Limb (tissue), 2 donors: ENCODE results near the gene CCIN.
"Not testable (repeated sequence)": the region's sequence is repeated elsewhere in the genome, so short reads cannot be mapped to it uniquely, and the experiment has no call there.

Experiments used
- DNase-seq, 2 donors: peaks; one replicate each; pipeline ENCODE4 v3.0.0-alpha.2; 2016; ENCODE audit errors: extremely low spot score in 2 of 2

CCIN gene

GRCh38 chr9:36158122-36158521 is 11.1 kb upstream of the CCIN start:
- DNase-seq, result no peak

- DNase-seq, result no peak
Measured at GRCh38 chr9:36158917-36159316, 10.3 kb upstream of the CCIN start.

GRCh38 chr9:36159509-36159908 is 9.7 kb upstream of the CCIN start:
- not testable (repeated sequence) for DNase-seq

- not testable (repeated sequence) for DNase-seq
Measured at GRCh38 chr9:36160126-36160525, 9.1 kb upstream of the CCIN start.

DNA sequence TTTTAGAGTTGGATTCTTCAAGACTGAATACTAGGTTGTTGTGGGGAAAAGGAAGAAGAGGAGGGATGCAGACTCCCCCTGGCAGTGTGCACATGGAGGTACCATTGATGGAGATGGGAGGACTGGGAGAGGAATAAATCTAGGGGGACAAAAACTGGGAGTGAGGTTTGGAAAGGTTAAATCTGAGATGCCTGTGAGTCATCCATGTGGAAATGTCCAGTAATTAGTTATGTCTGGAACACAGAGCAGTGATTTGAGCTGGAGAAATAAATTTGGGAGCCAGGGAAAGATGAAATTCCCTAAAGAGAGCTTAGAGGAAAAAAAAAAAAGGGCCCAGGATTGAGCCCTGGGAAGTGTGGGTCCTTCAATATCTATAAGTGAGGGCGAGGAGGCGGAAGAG is 8.0 kb upstream of the CCIN start:
- DNase-seq, result no peak

DNA sequence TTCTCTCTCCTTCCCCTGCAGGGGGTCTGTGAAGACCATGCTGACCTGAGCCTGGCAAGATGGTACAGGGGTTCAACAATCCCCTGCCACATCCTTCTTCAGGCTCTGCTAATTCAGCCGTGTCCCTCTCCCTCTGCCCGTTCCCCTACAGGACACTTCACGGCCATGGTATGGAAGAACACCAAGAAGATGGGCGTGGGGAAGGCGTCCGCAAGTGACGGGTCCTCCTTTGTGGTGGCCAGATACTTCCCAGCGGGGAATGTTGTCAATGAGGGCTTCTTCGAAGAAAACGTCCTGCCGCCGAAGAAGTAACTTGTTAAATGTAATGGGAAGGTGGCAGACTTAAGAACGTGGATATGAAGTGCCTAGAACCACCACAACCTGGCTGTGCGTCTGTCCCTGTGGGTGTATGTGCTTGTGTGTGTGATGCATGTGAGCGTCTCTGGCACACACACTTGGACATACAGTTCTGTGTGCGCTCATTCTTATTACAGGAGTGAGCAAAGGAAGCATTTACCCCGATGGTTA is 6.9 kb upstream of the CCIN start:
- no peak for DNase-seq

DNA sequence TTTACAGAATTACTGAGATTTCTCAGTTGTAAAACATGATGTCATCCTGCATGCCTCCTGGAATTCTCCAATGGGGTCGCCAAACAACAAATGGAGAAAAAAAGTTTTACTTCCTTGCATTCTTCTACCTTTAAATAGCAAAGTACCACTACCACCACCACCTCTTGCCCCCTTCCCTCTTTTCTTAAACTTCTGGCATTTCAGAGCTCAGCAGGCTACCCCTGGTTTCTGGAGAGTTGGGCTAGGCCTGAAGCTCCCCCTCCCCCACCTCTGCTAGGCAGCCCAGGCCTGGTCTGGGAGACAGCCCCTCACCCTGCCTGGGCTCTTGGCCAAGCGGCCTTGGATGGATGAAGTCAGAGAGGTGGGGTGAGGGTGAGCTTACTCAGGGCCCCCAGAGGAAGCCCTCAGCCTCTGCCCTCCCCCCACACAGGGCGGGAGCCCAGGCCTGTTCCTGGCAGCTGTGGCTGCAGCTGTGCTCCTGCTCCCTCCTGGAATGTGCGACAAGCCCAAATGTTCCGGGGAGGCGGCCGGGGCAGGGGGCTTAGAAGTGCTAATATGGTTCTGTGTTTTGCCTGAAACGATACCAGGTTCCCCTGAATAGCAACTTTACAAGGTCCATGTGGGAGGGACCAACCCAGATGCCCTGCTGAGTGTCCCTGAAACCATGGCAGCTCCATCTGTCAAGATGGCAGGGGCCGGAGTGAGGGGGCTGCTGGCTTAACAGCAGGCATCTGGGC is 6.0 kb upstream of the CCIN start:
- DNase-seq, result peak; percentile 92 to 94

GRCh38 chr9:36163786-36164170 is 5.4 kb upstream of the CCIN start:
- no peak for DNase-seq

DNA sequence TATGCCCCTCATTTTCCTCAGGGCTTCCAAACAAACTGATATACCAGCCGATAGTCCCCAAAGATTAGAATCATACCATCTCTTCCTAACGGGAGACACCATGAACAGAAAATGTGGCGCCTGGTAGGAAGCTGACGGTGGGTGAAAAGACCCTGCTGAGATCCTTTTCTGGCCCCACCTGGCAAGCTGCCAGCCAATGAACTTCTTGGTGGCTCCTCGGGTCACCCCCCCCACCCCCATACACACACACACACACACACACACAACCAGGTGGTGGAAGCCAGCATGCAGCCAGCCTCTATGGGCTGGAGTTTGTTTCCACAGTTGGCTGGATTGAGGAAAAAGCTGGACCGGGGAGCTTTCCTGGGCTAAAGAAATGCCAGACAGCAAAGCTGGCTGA is 4.8 kb upstream of the CCIN start:
- peak in 1 of 2 donors; percentile 78 for DNase-seq

GRCh38 chr9:36164989-36165388 is 4.2 kb upstream of the CCIN start:
- no peak for DNase-seq

- DNase-seq, result peak in 1 of 2 donors; percentile 53
Measured at GRCh38 chr9:36165826-36166167, 3.4 kb upstream of the CCIN start.

- DNase-seq, result peak; percentile 79 to 92
Measured at GRCh38 chr9:36166168-36166927, 2.8 kb upstream of the CCIN start.

GRCh38 chr9:36169708-36170107 is 520 bp downstream of the CCIN start:
- DNase-seq, result no peak

- DNase-seq, result no peak
Measured at GRCh38 chr9:36170531-36170930, 1.3 kb downstream of the CCIN start.

GRCh38 chr9:36173861-36174260 is 4.7 kb downstream of the CCIN start:
- DNase-seq, result no peak

- DNase-seq, result no peak
Measured at GRCh38 chr9:36174271-36174670, 5.1 kb downstream of the CCIN start.

DNA sequence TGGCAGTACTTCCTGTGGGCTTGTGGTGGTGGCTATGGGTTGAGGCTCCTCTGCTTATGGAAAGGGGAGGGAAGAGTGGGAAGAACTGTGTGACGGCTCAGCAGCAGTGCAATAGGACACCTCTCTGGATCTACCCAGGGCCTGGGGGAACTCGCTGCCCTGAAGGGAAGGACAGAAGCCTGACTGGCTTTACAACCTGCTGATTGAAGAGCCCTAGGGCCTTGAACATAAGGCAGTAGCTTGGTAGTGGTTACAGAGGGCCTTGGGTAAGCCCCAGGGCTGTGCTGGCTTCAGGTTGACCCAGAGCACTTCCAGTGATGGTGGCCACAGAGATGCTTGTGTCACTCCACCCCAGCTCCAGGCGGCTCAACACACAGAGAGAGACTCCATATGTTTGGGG is 5.5 kb downstream of the CCIN start:
- no peak for DNase-seq

DNA sequence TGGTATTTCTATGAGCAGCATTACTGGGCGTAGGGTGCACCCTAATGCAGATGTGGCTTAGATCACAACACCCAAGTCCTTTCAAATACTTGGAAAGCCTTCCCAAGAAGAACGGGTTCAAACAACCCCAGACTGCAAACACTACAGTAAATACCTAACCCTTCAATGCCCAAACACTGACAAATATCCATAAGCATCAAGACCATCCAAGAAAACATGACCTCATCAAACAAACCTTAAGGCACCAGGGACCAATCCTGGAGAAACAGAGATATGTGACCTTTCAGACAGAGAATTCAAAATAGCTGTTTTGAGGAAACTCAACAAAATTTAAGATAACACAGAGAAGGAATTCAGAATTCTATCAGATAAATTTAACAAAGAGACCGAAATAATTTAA is 6.0 kb downstream of the CCIN start:
- DNase-seq, result not testable (repeated sequence)

DNA sequence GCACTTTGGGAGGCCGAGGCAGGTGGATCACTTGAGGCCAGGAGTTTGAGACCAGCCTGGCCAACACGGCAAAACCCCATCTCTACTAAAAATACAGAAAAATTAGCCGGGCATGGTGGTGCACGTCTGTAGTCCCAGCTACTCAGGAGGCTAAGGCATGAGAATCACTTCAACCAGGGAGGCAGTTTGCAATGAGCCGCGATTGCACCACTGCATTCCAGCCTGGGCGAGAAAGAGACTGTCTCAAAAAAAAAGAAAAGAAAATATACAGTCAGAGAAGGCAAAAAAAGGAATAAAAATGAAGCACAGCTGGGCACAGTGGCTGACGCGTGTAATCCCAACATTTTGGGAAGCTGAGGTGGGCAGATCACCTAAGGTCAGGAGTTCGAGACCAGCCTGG is 7.3 kb downstream of the CCIN start:
- DNase-seq, result not testable (repeated sequence)

DNA sequence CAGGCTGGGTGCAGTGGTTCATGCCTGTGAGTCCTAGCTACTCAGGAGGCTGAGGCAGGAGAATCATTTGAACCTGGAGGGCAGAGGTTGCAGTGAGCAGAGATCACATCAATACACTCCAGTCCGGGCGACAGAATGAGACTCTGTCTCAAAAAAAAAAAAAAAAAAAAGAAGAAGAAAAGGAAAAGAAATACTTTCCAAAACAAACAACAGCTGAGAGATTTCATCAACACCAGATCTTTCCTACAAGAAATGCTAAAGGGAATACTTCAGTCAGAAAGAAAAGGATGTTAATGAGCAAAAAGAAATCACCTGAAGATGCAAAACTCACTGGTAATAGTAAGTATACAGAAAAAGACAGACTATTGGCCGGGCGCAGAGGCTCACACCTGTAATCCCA is 8.4 kb downstream of the CCIN start:
- no peak for DNase-seq

GRCh38 chr9:36180243-36180642 is 11.1 kb downstream of the CCIN start:
- not testable (repeated sequence) for DNase-seq

GRCh38 chr9:36187414-36187813 is 18.2 kb downstream of the CCIN start:
- no peak for DNase-seq

DNA sequence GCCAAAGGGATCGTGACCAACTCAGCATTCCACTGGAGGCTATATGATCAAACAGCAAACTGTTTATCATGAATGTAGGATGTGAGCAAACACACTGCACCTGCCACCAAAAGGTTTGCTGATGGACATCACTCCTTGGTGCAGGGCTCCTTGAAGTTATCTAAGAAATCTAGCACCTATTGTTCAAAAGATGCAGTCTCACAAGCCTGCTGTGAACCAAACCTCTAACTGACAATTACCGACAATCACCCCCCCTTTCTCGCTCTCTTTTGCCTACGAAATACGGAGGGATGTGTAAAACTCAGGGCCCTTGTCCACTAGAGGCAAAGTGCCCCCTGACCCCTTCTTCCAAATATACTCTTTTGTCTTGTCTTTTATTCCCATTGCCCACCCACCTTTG is 19.0 kb downstream of the CCIN start:
- DNase-seq, result no peak
